Measurements from ENCODE around the gene MLLT3.

- TF ChIP-seq, protein P1, sequence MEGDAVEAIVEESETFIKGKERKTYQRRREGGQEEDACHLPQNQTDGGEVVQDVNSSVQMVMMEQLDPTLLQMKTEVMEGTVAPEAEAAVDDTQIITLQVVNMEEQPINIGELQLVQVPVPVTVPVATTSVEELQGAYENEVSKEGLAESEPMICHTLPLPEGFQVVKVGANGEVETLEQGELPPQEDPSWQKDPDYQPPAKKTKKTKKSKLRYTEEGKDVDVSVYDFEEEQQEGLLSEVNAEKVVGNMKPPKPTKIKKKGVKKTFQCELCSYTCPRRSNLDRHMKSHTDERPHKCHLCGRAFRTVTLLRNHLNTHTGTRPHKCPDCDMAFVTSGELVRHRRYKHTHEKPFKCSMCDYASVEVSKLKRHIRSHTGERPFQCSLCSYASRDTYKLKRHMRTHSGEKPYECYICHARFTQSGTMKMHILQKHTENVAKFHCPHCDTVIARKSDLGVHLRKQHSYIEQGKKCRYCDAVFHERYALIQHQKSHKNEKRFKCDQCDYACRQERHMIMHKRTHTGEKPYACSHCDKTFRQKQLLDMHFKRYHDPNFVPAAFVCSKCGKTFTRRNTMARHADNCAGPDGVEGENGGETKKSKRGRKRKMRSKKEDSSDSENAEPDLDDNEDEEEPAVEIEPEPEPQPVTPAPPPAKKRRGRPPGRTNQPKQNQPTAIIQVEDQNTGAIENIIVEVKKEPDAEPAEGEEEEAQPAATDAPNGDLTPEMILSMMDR (IDR thresholded peaks at IDR 0.05) = no peak
- no peak for TF ChIP-seq FOXK1 (CRISPR knock-in tag; IDR thresholded peaks at IDR 0.05)
- no peak for TF ChIP-seq TP53 (CRISPR knock-in tag; IDR thresholded peaks at IDR 0.05)
- TF ChIP-seq ZNF416 (CRISPR knock-in tag; IDR thresholded peaks at IDR 0.05) = no peak
- no peak for TF ChIP-seq NFYB (CRISPR knock-in tag; conservative IDR thresholded peaks at IDR 0.05; ENCODE audit: low read depth)
- TF ChIP-seq, protein P2, sequence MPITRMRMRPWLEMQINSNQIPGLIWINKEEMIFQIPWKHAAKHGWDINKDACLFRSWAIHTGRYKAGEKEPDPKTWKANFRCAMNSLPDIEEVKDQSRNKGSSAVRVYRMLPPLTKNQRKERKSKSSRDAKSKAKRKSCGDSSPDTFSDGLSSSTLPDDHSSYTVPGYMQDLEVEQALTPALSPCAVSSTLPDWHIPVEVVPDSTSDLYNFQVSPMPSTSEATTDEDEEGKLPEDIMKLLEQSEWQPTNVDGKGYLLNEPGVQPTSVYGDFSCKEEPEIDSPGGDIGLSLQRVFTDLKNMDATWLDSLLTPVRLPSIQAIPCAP (CRISPR knock-in tag; IDR thresholded peaks at IDR 0.05) = no peak
- no peak for TF ChIP-seq CREB1 (CRISPR knock-in tag; IDR thresholded peaks at IDR 0.05)
- TF ChIP-seq EMX1 (CRISPR knock-in tag; IDR thresholded peaks at IDR 0.05) = no peak
- TF ChIP-seq PREB (CRISPR knock-in tag; IDR thresholded peaks at IDR 0.05; ENCODE audit: borderline replicate concordance) = no peak
- no peak for TF ChIP-seq ZBTB43 (CRISPR knock-in tag; IDR thresholded peaks at IDR 0.05)
- no peak for TF ChIP-seq TEAD4 (CRISPR knock-in tag; IDR thresholded peaks at IDR 0.05)
Measured at GRCh38 chr9:20553558-20554149, 68.6 kb downstream of the MLLT3 start.
